Measurements from ENCODE around the gene MYO5C.

- TF ChIP-seq CTCF (optimal IDR thresholded peaks at IDR 0.05 in 1 of 3, IDR thresholded peaks at IDR 0.05 in 1 of 3, conservative IDR thresholded peaks at IDR 0.05 in 1 of 3; ENCODE audit: extremely low read depth in 1 of 3, insufficient read depth in 2 of 3, low read length in 3 of 3) (no peak), EZH2 (IDR thresholded peaks at IDR 0.05; ENCODE audit: low read length) (no peak)
Measured at GRCh38 chr15:52259503-52259902, 36.1 kb downstream of the MYO5C start.

Data from keratinocyte (primary cell).